GM19467 (cell line): Measurements from ENCODE around the gene PFKM.

Experiments used
- ATAC-seq: cut with Tn5 transposase; IDR thresholded peaks from one replicate; pipeline ENCODE4 v1.9.1; 2021; ENCODE audit warnings: mild to moderate bottlenecking, moderate library complexity; ENCODE audit not compliant: unreplicated experiment

Gene PFKM

DNA sequence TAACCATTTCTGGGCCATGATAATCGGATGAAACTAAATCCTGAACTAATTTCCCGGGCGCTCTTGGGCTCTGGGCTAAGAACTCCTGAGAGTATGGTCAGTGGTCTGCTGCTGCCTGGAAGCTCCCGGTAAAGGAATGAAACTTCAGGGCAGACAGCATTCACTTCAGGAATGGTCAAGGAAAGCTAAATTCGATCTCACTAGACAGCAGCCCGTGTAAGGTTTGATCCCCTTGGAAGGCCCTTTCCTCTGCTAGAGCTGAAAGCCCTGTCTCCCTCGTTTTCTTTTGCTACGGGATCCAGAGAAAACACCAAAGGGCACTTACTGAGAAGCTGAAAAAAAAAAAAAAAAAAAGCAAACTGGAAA lies 37.5 kb downstream of the PFKM start:
- no peak for ATAC-seq

DNA sequence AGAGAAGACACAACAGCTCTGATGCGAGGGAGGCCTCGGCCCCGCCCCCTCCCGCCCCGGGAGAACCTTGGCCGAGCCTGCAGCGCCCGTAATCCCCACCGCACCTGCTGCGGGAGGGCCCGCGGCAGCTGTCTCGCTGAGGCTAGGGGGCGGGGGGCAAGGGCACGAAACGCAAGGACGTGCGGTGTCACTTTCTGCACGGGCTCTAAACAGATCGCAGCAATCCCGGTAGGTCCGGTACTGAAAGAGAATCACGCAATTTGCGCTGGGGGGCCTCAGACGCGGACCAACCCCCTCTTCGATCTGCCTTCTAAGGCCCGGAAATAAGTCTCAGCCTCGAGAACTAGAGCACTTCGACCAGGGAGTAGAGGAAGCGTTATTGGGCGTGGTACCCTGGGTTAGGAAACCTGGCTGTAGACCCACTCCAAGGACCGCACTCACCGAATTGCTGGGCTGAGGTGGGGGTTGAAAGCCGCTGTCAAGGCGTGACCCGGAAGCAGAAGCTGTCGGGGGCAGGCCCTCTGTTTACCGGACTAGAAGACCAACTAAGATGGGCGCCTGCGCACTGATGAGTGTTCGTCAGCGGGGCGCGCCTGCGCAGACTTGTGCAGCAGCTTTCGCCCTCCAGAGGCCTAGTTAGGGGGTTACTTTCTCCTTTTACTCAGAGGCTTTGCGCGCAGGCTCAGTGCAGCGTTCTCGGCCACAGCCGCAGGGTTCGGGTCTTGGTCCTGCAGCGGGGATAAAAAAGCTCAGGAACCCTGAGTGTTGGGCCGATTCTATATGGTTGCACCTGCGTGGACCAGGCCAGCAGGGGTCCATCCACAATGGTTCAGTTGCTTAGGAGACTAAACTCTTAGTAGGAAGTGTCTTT lies 38.1 kb downstream of the PFKM start, which contains the start of gene ASB8:
ASB8 (minus strand) TSS at position 498 of the 871 bp plus-strand sequence. CDS start 4,019 bp downstream, outside the sequence.
- peak; percentile 86 for ATAC-seq

DNA sequence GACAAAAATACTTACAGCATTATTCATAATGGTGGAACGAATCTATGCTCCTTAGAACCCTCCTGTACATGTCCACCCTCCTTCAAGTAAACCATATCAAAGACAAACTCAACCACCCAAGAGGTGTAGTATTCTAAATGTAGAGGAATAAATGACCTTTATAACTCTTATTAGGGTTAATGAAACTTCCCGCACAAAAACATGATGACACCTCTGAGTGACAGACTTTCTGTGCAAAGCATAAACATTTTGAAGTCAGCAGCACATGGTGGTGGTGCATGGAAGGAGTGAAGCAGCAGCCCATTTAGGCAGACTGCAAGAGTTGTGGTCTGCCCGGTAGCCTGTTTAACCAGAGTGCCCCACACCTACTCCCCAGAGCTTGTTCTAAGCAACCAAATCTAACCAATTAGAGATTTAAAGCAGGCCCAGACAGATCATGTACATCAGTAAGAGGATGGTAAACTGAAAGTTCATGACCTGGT lies 38.8 kb downstream of the PFKM start:
- ATAC-seq = peak; percentile 12

DNA sequence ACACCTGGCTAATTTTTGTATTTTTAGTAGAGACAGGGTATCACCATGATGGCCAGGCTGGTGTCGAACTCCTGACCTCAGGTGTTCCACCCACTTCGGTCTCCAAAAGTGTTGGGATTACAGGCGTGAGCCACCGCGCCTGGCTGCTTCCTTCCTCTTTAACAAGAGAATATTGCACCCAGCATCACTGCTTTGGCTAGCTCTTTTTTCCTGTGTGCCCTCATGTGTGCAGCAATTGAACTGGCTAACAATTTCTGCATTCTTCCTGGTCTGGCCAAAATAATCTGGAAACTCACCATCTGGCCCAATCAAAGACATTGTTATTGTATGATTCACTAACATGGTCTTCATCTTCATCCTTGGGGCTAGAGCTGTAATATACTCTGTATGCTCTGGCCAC lies 40.9 kb downstream of the PFKM start:
- no peak for ATAC-seq

DNA sequence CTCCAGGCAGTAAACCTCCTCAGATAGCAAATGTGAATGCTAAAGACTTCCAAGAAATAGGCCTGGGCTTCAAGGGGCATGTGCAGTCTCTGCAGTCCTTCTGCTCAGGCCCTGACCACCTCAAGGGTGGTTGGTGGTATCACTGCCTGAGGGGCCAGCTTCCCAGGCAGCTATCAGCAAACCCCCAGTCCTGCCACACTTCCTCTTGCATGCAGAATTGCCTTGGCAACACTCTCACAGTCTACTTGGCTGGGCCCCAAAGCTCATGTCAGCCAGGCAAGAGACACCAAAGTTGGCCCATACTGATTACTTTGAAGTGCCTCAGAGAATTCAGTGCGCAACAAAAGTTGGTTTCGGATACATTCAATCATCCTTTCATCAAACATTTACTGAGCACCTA lies 41.6 kb downstream of the PFKM start:
- no peak for ATAC-seq

DNA sequence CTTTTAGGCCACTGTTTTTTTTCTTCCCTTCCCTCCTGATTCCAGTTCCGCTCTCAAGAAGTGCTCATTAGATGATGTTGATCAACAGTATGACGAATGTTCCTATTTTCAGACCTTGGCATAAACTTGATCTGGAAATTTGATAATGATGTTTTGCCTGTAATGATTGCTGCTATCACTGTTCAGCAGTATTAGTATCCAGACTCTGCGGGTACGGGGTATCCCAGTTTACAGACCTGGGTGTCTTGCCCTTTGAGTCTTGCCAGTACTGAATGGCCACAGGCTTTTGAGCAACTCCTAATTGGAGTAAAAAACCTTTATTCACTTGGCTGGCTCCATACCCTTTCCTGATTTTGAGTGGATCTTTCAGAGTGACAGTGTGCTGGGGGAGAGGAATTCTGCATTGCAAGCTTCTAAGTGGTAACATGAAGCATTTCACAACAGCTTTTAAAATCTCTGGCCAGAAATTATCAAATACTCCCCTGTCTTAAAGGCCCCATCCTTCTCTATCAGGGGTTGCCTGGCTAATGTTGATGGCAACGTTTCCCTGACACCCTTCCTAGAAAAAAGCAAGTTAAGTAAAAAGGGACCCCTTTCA lies 44.1 kb downstream of the PFKM start:
- ATAC-seq = no peak

DNA sequence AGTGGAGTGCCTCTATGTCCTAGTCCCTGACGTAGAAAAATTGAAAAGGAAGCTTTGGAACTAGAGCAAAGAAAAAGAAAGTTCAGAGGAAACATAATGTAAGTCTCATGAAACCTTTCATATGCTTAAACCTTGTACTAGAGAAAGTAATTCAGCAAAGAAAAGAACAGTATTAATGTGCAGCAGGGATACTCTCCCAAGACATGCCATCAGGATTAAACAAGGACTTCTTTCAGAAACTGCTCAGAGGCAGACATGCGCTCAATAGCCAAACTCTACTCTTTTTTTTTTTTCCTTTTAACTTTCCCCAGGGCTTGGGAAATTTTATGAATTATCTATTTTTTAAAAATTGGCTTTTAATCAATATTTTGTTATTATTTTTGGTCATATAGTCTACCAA lies 45.3 kb downstream of the PFKM start:
- ATAC-seq = no peak

DNA sequence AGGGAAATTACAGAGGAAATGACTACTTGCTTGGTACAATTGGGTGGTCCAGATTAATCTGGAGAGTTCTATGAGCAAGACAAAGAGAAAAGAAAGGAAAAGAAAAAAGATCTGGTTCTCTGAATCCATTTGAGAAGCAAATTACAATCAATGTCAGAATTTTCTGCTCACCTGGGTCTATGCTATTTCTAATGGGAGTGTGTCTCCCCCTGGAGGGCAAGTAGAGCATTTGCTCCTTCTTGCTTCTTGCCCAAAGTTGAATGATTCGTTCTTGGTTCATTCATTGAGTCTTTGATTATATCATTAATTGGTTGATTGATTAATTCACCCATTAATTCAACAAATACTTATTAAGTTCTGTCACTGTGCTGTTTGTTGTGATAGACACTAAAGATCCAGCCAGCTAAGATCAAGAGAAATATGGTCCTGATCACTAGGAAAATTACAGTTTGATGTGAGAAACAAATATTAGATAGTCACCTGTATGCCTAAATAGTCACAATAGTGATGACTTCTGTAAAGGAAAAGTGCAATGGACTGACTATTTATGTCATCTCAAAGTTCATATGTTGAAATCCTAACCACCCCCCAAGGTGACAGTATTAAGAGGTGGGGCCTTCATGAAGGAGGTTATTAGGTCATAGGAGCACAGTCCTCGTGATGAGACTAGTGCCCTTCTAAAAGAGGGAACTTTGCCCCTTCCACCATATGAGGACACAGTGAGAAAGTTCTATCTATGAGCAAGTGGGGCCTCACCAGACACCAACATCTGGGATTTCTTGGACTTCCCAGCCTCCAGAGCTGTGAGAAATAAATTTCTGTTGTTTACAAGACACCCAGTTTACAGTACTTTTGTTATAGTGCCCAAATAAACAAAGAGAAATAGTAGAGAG lies 46.2 kb downstream of the PFKM start:
- no peak for ATAC-seq

DNA sequence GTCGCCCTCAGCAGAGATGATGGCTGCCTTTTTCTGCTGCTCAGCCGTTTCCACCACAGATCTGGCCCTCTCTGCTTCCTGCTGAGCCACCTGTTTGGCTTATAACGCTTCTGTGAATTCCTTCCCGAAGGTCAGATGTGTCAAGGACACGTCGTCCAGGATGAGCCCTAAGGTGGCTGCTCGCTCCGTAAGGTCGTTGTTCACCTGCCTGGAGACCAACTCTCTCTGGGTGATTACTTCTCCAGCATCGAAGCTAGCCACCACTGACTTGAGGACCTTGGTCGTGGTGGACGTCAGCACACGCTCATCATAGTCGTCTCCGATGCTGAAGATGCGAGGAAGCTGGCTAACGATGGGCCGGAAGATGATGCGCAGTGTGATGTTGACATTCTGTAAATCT lies 49.8 kb downstream of the PFKM start:
- ATAC-seq = no peak

DNA sequence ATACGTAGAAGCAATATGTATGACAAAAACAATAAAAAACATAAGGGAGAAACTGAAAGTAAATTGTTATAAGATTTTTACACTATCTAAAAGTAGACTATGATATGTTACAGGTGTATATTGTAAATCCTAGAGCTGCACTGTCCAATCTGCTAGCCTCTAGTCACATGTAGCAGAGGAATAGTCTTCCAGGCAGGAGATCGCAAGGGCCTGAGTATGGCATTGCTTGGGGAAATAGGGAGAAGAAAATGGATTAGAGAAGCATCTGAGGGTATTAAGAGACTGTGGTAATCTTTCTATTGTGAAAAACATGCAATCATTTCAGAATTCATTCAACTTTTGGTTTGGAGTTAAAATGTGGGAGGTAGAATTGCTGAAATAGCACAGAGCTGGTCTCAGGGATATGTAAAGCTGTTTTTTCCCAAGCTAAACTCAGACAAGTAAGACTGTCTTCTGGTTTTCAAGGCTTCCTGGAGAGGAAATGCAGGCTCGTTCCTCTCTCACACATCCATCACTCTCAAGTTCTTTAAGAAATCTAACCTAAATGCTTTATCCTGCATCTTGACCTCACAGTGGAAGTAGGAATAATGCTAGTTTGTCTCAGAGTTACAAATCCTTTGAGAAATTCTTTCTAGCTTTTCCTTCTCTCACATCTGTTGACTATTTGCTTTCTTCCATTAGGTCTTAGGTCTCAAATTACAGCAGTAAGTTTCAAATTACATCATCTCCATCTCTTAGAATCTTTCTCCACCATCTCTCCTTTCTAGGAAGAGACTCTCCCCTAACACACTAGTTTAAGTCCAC lies 56.7 kb downstream of the PFKM start:
- no peak for ATAC-seq

DNA sequence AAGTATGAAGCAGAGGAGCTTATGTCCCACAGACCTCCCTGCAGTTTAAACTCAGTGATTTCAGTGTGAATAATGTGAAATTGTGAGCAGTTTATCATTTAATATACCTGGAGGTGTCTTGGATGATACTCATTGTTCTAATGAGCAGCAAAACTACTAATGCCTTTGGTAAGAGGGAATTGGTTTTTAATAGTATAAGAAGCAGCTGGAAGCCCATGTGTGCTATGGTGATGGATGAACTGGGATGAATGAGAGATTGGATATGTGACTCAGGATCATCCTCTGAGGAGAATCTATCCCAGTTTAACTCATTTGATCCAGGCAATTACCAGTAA lies 57.2 kb downstream of the PFKM start:
- ATAC-seq = no peak

DNA sequence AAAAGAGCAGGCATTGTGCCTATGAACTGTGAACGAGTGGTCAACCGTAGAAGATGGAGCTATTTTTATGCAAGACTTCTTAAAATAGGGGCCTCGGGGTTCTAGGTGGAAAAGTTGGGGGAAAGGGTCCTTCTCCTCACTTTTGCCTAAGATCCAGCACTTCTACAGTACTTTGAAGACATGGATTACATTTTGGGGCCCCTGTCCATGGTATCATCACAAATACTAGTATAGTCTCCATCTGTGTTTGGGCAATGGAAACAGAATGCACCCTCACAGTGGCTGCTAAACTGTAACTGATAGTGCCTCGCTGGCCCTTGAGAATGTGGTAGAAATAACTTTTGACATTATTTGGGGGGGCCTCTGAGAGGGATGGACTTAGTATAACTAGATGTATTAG lies 58.8 kb downstream of the PFKM start:
- no peak for ATAC-seq

DNA sequence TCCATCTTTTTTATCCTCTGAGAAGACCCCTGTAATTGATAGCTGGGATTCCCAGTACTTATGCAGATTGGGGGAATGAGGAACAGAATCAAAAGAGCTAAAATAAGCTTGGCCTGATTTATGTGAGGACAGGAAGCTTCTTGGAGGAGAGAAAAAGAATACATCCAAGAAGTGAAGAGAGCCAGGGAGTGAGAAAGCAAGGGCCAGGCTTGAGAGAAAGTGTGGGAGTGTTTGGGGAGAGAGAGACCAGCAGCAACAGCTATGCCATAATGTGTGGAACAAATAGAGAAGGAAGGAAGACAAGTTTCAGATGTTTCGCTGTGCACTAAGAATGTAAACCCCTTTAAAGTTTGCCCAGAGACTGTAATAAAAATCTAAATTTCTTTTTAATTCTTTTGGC lies 60.3 kb downstream of the PFKM start:
- no peak for ATAC-seq

DNA sequence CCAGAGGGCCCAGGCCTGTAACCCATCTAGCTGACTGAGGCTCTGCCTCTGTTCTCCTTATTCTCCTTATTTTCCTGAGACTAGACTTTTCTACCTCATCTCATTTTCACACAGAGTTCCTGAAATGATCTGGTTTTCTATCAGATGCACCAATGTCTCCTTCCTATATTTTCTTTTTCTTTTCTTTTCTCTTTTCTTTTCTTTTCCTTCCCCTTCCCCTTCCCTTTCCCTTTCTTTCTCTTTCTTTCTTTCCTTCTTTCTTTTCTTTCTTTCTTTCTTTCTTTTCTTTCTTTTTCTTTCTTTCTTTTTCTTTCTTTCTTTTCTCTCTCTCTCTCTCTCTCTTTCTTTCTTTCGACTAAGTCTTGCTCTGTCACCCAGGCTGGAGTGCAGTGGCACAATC lies 61.3 kb downstream of the PFKM start:
- no peak for ATAC-seq

DNA sequence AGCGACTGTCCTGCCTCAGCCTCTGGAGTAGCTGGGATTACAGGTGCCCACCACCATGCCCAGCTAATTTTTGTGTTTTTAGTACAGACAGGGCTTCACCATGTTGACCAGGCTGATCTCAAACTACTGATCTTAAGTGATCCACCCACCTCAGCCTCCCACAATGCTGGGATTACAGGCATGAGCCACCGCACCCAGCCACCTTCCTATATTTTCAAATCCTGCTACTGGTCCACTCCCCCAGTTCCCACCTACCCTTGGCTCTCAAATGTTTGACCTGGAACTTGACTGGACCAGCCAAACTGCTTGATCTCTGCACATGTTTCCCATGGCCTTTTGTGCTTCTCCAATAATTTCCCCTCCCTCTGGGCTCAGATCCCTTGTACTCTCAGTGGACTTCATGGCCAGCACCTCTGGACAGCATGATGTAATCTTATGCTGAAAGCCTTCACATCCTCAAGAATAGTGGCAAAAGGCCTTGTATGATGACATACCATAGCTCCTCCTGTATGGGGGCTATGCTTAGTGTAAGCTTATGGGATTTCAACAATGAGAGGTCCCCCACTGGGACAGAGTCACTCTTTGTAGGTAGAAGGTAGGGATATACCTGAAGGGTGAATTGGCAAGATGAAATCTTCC lies 61.8 kb downstream of the PFKM start:
- ATAC-seq = no peak

DNA sequence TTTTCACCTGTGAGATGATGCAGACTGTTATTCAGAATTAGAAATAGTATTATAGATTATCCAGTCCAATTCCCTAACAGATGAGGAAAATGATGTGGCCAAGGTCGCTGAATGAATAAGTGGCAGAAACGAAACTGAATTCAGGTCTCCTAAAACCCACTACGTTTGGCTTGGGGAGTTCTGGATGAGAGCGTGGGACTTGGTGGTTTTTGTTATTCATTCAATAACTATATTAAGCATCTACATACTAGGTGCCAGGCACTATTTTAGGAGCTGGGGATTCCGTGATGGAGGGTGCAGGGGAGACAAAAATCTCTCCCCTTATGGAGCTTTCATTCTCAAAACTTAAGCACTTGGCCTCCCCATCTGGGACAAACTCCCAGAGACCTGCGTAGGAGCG lies 63.5 kb downstream of the PFKM start:
- no peak for ATAC-seq

DNA sequence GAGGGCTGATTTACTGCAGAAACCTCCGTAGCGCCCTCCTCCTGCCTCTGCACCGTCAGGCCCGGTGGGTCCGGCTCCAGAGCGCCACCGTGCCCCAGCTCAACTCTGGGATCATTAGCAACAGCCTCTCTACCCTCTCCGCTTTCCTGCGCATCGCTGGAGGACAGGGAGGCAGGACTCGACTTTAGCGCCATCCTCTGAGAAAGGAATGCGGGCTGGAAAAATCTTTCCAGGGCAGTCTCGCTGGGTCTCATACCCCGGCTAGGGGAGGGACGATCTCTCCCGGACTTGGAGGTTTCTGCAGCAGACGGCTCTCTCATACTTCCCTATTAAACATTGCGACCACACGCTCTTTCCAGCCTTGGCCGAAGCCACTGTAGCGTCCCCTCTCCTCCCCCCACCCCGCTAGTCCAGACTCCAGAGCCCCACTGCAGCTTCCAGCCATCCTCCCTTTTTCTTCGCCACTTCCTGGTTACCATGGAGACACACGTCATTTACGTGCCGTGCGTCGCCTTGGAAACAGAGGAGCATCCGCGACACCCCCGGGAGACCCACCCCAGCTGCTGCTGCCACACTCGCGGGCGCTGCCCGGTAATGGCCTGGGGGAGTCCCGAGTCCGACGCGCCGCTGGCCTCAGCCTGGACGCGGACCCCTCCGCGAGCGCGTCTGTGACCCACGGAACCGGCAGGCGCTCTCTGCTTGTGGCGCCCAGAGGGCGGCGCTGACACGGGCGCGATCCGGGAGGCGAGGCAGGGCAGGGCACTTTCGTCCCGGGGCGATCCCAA lies 64.1 kb downstream of the PFKM start, which contains the start of gene CCDC184:
CCDC184 (plus strand) TSS at position 554 of the 785 bp plus-strand sequence. CDS start 479 bp downstream, outside the sequence.
- peak; percentile 69 for ATAC-seq

DNA sequence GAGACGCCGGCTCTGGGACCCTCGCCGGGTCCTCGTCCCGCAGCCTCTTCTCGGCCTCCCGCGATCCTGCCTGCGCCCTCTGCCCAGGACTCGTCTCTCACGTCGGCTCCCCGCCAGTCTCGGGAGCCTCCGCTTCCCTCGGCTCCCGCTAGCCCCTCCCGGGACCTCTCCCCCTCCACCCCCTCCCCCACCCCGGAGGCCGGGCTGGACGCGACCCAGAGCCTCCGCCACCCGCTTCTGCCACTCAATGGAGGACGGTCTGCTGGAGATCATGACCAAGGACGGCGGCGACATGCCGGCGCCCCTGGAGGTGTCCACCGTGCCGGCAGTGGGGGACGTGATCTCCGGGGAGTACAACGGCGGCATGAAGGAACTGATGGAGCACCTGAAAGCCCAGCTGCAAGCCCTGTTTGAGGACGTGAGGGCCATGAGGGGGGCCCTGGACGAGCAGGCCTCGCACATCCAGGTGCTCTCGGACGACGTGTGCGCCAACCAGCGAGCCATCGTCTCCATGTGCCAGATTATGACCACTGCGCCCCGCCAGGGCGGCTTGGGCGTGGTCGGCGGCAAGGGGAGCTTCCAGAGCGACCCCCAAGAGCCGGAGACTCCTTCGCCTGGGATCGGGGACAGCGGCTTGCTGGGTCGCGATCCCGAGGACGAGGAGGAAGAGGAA lies 64.8 kb downstream of the PFKM start:
- peak; percentile 11 for ATAC-seq

DNA sequence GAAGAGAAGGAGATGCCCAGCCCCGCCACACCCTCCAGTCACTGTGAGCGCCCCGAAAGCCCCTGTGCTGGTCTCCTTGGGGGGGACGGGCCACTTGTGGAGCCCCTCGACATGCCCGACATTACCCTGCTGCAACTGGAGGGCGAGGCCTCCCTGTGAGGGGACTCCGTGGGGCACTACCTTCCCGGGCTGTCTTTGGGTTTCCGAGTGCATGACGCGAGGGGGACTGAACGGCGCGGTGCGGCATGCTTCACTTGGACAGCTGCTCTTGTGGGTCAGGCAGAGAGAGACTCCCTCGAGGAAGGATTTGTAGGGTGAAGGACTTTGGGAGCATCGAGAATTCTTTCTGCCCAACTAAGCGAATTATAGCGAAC lies 65.4 kb downstream of the PFKM start:
- no peak for ATAC-seq
